Lower leg skin (tissue), 4 donors: ENCODE measurements around the gene EBLN1. TPM values are rescaled to one million over a fixed set of nuclear protein-coding genes. Genes with fewer than 3 reads are reported as not detected.

Experiments used
- DNase-seq, 2 donors: peaks; one replicate each; pipeline ENCODE4 v3.0.0-alpha.2; 2019; ENCODE audit warnings: low spot score in 2 of 2
- H3K4me3 ChIP-seq: fragments of 200-600 bp; sonication (generic); 2 replicates; pipeline ENCODE4 v1.5.1; 2017; ENCODE audit warnings: mild to moderate bottlenecking, low read depth; ENCODE audit not compliant: poor library complexity, severe bottlenecking
- POLR2A ChIP-seq, 2 donors: fragments of 450-650 bp; IDR thresholded peaks; one replicate each; pipeline ENCODE4 v1.6.1; 2016 to 2017; ENCODE audit warnings: antibody characterized with exemption in 2 of 2, mild to moderate bottlenecking in 1 of 2, moderate library complexity in 1 of 2
- WGBS, 2 donors: methylation state at CpG; one replicate each; pipeline ENCODE4 v1.1.5; 2018; 5-methylcytosine and 5-hydroxymethylcytosine counted together
- intact Hi-C: fragments of 100-400 bp; cut with DNase I; formaldehyde crosslinking; loops from one replicate; pipeline ENCODE4 v1.15.0; 2023; ENCODE audit warnings: low total_unique reads
- total RNA-seq, 4 donors: library from RNA; depleted of rRNA; stranded (reverse); fragments of >200 nt; gene quantifications; one replicate each; pipeline ENCODE4 v1.1.0, GENCODE V29; 2016
- TF ChIP-seq, protein P1 (sequence below), 3 donors: fragments of 450-650 bp; IDR thresholded peaks; one replicate each; pipeline ENCODE4 v1.5.1; 2016; ENCODE audit warnings: antibody characterized with exemption in 3 of 3, mild to moderate bottlenecking in 3 of 3, moderate library complexity in 2 of 3

EBLN1 gene
- total RNA-seq, 4 donors from 2014 or later = not detected

DNA sequence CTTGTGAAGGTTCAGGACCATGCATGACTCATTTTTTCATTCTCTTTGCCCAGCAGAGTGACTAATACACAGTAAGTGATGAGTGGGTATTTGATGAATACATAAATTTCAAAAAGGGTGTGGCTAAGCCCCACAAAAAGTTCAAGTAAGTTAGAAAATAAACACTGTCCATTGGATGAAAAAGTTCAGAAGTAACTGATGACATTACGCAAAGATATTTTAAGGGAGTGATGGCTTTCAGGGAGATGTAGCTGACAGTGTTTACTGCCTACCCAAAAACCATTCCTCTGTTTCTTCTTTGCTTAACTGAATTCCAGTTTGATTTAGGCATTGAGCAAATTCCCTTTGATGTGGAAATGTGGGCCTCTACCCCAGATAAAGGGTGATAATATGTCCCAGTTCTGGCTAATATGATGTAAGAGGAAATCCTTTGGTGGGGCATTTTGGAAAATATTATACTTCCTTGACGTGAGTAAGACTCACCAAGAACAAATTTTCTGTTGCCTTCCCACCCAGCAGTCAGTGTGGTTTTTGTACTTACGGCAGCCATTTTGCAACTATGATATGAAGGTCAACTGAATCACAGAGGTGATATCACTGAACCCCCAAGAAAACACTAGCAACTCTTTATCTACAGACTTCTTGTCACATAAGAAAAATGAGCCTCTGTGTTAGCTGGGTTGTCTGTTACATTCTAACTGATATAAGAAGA is 29.0 kb upstream of the EBLN1 start:
- no peak for DNase-seq
- WGBS, 2 donors = 70 to 76% methylated on average over 3 of the region's 3 CpGs
- intact Hi-C loops = no loop called here
- H3K4me3 ChIP-seq = no peak overlapping the region
- TF ChIP-seq, protein P1, sequence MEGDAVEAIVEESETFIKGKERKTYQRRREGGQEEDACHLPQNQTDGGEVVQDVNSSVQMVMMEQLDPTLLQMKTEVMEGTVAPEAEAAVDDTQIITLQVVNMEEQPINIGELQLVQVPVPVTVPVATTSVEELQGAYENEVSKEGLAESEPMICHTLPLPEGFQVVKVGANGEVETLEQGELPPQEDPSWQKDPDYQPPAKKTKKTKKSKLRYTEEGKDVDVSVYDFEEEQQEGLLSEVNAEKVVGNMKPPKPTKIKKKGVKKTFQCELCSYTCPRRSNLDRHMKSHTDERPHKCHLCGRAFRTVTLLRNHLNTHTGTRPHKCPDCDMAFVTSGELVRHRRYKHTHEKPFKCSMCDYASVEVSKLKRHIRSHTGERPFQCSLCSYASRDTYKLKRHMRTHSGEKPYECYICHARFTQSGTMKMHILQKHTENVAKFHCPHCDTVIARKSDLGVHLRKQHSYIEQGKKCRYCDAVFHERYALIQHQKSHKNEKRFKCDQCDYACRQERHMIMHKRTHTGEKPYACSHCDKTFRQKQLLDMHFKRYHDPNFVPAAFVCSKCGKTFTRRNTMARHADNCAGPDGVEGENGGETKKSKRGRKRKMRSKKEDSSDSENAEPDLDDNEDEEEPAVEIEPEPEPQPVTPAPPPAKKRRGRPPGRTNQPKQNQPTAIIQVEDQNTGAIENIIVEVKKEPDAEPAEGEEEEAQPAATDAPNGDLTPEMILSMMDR (IDR thresholded peaks at IDR 0.05) = no peak

DNA sequence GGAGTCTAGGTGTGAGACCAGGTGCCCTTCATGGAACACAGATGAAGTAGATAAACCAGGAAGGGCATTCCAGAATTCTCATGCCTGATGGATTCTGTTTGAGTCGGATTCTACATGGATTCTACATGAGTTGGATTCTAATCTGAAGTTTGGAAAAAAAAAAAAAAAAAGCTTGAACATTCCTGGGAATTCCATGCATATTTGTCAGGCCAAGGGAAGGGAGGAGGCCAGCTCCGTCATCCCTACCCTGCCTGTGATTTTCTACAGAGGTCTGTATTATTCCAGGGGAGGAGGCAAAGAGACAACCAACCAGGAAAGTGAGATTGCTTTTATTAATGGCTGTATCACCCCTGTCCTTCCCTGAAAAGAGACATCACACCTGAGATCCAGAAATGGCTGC is 27.8 kb upstream of the EBLN1 start:
- intact Hi-C loops = no loop called here
- 70 to 74% methylated on average over 2 of the region's 2 CpGs for WGBS, 2 donors
- H3K4me3 ChIP-seq = no peak overlapping the region
- no peak for TF ChIP-seq POLR2A (IDR thresholded peaks at IDR 0.05)
- TF ChIP-seq, protein P1 (IDR thresholded peaks at IDR 0.05) = no peak
- no peak for DNase-seq

DNA sequence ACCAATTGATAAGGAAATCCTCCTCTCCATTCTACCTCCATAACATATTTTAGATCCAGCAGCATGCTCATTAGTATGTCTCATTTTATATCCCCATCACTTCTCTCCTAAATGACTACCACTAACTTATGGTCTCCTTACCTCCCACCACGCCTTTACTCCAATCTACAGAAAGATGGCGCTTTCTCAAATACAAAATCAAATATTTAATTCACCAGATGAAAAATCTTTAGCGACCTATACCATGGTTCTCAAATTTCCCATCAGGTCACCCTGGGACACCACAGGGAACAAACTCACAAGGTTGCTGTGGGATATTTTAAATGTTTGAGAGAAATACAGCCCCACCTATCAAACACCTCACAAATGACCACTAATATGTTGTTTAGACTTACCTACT is 27.0 kb upstream of the EBLN1 start:
- no peak overlapping the region for H3K4me3 ChIP-seq
- 86 to 94% methylated on average over 3 of the region's 3 CpGs for WGBS, 2 donors
- TF ChIP-seq, protein P1 (IDR thresholded peaks at IDR 0.05) = no peak
- intact Hi-C loops = no loop called here
- DNase-seq = no peak

DNA sequence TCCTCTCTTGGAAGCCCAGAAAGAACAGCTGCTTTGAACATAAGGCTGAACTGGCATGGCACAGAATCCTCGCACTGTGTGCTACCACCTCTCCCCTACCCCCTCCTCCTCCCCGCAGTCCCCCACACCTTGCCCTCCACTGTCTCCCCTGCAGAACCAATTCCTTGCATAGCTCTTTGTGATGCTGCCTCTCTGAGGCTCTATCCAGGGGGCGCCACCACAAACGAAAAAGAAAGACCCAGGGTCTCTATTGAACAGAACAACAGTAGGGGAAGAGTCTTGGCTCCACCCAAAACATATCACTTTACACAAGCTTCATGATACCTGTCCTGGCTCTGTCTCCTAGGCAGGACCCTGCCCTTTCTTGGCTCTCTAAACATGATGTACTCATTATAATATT is 26.2 kb upstream of the EBLN1 start:
- DNase-seq = no peak
- intact Hi-C loops = no loop called here
- H3K4me3 ChIP-seq = no peak overlapping the region
- TF ChIP-seq, protein P1 (IDR thresholded peaks at IDR 0.05) = no peak
- no peak for TF ChIP-seq POLR2A (IDR thresholded peaks at IDR 0.05)
- 72 to 81% methylated on average over 4 of the region's 4 CpGs for WGBS, 2 donors

DNA sequence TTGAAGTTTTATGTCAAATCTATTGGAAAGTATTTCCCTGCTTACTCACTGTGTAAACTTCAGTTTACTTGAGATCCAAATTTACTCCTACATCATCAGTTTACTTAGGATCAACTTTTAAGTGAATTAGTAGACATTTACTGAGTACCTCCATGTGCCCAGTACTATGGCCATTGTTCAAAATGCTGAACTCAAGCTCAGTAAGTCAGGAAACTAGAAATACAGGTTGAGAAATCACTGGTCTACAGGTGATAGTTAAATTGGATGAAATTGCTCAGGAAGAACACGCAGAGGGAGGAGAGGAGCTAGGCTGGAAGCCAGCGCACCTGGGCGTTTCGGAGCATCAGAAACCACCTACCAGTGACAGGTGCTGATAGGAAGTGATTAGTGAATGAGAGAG is 25.5 kb upstream of the EBLN1 start:
- intact Hi-C loops = no loop called here
- no peak for DNase-seq
- TF ChIP-seq, protein P1 (IDR thresholded peaks at IDR 0.05) = no peak
- TF ChIP-seq POLR2A (IDR thresholded peaks at IDR 0.05) = no peak
- H3K4me3 ChIP-seq = no peak overlapping the region
- 53 to 74% methylated on average over 4 of the region's 4 CpGs for WGBS, 2 donors

DNA sequence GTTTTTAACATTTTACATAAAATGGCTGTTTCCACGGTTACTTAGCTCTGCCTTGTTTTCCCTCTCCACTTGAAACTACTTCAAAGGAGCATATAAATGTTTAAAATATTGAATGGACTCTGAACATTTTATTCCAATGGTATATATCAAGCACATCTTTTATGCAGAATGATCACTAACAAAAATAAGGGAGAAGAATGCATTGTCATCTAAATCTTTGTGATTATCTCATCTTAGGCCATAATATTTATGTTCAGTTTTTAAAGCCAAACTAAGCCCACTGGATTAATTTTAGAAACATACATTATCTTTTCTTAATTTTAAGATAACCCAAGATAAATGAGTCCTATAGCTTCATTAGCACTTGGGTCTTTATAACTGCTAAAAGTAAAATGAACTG is 13.4 kb upstream of the EBLN1 start:
- DNase-seq = no peak
- no peak overlapping the region for H3K4me3 ChIP-seq
- WGBS, 2 donors = 90 to 95% methylated on average over 1 of the region's 1 CpG
- intact Hi-C loops = no loop called here
- no peak for TF ChIP-seq POLR2A (IDR thresholded peaks at IDR 0.05)
- TF ChIP-seq, protein P1 (IDR thresholded peaks at IDR 0.05) = no peak
